Vagina (tissue), 2 donors: ENCODE results near the gene NOLC1. TPM values are rescaled to one million over a fixed set of nuclear protein-coding genes. Genes with fewer than 3 reads are reported as not detected.

Source experiments
- DNase-seq, 2 donors: peaks; one replicate each; pipeline ENCODE4 v3.0.0-alpha.2; 2017; ENCODE audit errors: extremely low spot score in 2 of 2
- H3K27ac ChIP-seq: fragments of 200-600 bp; sonication (generic); one replicate; pipeline ENCODE4 v1.5.1; 2019
- H3K27me3 ChIP-seq: fragments of 200-600 bp; sonication (generic); one replicate; pipeline ENCODE4 v1.5.1; 2019
- H3K36me3 ChIP-seq, 2 donors: fragments of 200-600 bp; sonication (generic); one replicate each; pipeline ENCODE4 v1.5.1; 2017 to 2019
- H3K4me1 ChIP-seq: fragments of 200-600 bp; sonication (generic); one replicate; pipeline ENCODE4 v1.5.1; 2019
- H3K4me3 ChIP-seq, 2 donors: fragments of 200-600 bp; sonication (generic); 1 replicate in 1 of 2; 2 replicates in 1 of 2; pipeline ENCODE4 v1.5.1; 2016 to 2019
- H3K9me3 ChIP-seq: fragments of 200-600 bp; sonication (generic); one replicate; pipeline ENCODE4 v1.5.1; 2019
- POLR2A ChIP-seq, 2 donors: fragments of 450-650 bp; IDR thresholded peaks; one replicate each; pipeline ENCODE4 v1.6.1; 2017; ENCODE audit warnings: antibody characterized with exemption in 2 of 2, mild to moderate bottlenecking in 2 of 2, moderate library complexity in 2 of 2
- POLR2AphosphoS5 ChIP-seq, 2 donors: sonication (generic); formaldehyde crosslinking; IDR thresholded peaks; one replicate each; pipeline ENCODE4 v1.9.0; 2017; ENCODE audit warnings: antibody characterized with exemption in 2 of 2, mild to moderate bottlenecking in 2 of 2, low read depth in 1 of 2; ENCODE audit not compliant: insufficient read depth in 1 of 2
- intact Hi-C: fragments of 100-400 bp; cut with DNase I; formaldehyde crosslinking; loops from one replicate; pipeline ENCODE4 v1.15.1; 2023
- total RNA-seq: library from RNA; depleted of rRNA; stranded (reverse); fragments of >200 nt; gene quantifications from one replicate; pipeline ENCODE4 v1.2.3, GENCODE V29; 2016
- TF ChIP-seq, protein P1 (sequence below), 3 experiments: fragments of 450-650 bp in 2 of 3; fragments of 200-600 bp in 1 of 3; sonication (generic) in 1 of 3; IDR thresholded peaks; one replicate each; pipeline ENCODE4 v1.5.1; 2017 to 2019; ENCODE audit warnings: antibody characterized with exemption in 3 of 3, mild to moderate bottlenecking in 2 of 3, moderate library complexity in 2 of 3

NOLC1 gene
- total RNA-seq, 1 donor from 2014 or later: 61.9 TPM

- DNase-seq: no peak
- no peaks in the 10 kb centered on the region for H3K9me3 ChIP-seq
- peaks cover 4 to 33% of the 10 kb centered on the region in 2 donors for H3K36me3 ChIP-seq
- no peak overlapping the region for H3K27ac ChIP-seq
- intact Hi-C loops: no loop called here
- no peak overlapping the region for H3K4me3 ChIP-seq
- no peaks in the 10 kb centered on the region for H3K27me3 ChIP-seq
- peaks cover 37% of the 10 kb centered on the region for H3K4me1 ChIP-seq
- TF ChIP-seq, protein P1, sequence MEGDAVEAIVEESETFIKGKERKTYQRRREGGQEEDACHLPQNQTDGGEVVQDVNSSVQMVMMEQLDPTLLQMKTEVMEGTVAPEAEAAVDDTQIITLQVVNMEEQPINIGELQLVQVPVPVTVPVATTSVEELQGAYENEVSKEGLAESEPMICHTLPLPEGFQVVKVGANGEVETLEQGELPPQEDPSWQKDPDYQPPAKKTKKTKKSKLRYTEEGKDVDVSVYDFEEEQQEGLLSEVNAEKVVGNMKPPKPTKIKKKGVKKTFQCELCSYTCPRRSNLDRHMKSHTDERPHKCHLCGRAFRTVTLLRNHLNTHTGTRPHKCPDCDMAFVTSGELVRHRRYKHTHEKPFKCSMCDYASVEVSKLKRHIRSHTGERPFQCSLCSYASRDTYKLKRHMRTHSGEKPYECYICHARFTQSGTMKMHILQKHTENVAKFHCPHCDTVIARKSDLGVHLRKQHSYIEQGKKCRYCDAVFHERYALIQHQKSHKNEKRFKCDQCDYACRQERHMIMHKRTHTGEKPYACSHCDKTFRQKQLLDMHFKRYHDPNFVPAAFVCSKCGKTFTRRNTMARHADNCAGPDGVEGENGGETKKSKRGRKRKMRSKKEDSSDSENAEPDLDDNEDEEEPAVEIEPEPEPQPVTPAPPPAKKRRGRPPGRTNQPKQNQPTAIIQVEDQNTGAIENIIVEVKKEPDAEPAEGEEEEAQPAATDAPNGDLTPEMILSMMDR (IDR thresholded peaks at IDR 0.05): no peak
- TF ChIP-seq POLR2A (IDR thresholded peaks at IDR 0.05): no peak
- TF ChIP-seq POLR2AphosphoS5 (IDR thresholded peaks at IDR 0.05; ENCODE audit: insufficient read depth in 1 of 2, low read depth in 1 of 2): no peak
Measured at GRCh38 chr10:102135956-102136526, 16.1 kb upstream of the NOLC1 start.

- intact Hi-C loops: no loop called here
- no peak for TF ChIP-seq POLR2A (IDR thresholded peaks at IDR 0.05)
- TF ChIP-seq, protein P1 (IDR thresholded peaks at IDR 0.05): no peak
- no peak for TF ChIP-seq POLR2AphosphoS5 (IDR thresholded peaks at IDR 0.05; ENCODE audit: insufficient read depth in 1 of 2, low read depth in 1 of 2)
- no peaks in the 10 kb centered on the region for H3K9me3 ChIP-seq
- H3K27ac ChIP-seq: no peak overlapping the region
- no peak overlapping the region for H3K4me3 ChIP-seq
- H3K27me3 ChIP-seq: no peaks in the 10 kb centered on the region
- peaks cover 28% of the 10 kb centered on the region for H3K4me1 ChIP-seq
- DNase-seq: no peak
- H3K36me3 ChIP-seq: peaks cover 4 to 46% of the 10 kb centered on the region in 2 donors
Measured at GRCh38 chr10:102139281-102140110, 12.7 kb upstream of the NOLC1 start.

GRCh38 chr10:102140218-102140617, 12.0 kb upstream of the NOLC1 start:
- Histone ChIP-seq H3K9me3 (no peaks in the 10 kb centered on the region), H3K4me1 (peaks cover 21% of the 10 kb centered on the region), H3K36me3 (peaks cover 4 to 53% of the 10 kb centered on the region in 2 donors), H3K27me3 (no peaks in the 10 kb centered on the region), H3K27ac (no peak overlapping the region), H3K4me3 (no peak overlapping the region)
- no peak for TF ChIP-seq POLR2AphosphoS5 (IDR thresholded peaks at IDR 0.05; ENCODE audit: insufficient read depth in 1 of 2, low read depth in 1 of 2)
- TF ChIP-seq, protein P1 (IDR thresholded peaks at IDR 0.05): no peak
- no peak for TF ChIP-seq POLR2A (IDR thresholded peaks at IDR 0.05)
- DNase-seq: no peak
- intact Hi-C loops: no loop called here

DNA sequence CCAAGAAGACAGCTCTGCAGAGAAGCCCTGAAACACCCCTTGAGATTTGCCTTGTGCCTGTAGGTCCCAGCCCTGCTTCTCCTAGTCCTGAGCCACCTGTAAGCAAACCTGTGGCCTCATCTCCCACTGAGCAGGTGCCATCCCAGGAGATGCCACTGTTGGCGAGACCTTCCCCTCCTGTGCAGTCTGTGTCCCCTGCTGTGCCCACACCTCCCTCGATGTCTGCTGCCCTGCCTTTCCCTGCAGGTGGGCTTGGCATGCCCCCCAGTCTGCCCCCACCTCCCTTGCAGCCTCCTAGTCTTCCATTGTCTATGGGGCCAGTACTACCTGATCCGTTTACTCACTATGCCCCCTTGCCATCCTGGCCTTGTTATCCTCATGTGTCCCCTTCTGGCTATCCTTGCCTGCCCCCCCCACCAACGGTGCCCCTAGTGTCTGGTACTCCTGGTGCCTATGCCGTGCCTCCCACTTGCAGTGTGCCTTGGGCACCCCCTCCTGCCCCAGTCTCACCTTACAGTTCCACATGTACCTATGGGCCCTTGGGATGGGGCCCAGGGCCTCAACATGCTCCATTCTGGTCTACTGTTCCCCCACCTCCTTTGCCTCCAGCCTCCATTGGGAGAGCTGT, 11.2 kb upstream of the NOLC1 start:
- no peak for DNase-seq
- H3K27ac ChIP-seq: no peak overlapping the region
- TF ChIP-seq, protein P1 (IDR thresholded peaks at IDR 0.05): no peak
- TF ChIP-seq POLR2A (IDR thresholded peaks at IDR 0.05) (no peak), POLR2AphosphoS5 (IDR thresholded peaks at IDR 0.05; ENCODE audit: insufficient read depth in 1 of 2, low read depth in 1 of 2) (no peak)
- intact Hi-C loops: no loop called here
- H3K36me3 ChIP-seq: peaks cover 4 to 53% of the 10 kb centered on the region in 2 donors
- peaks cover 13% of the 10 kb centered on the region for H3K4me1 ChIP-seq
- H3K9me3 ChIP-seq: no peaks in the 10 kb centered on the region
- H3K27me3 ChIP-seq: no peaks in the 10 kb centered on the region
- no peak overlapping the region for H3K4me3 ChIP-seq
